GM12892 (cell line): ENCODE results near the gene KCNA5.

Experiments
- POLR2A ChIP-seq: IDR thresholded peaks from 2 replicates; pipeline ENCODE4 v1.6.1; 2011; ENCODE audit warnings: low read depth, low read length, control low read depth
- POLR2AphosphoS5 ChIP-seq: IDR thresholded peaks from 2 replicates; pipeline ENCODE4 v1.6.1; 2011; ENCODE audit warnings: low read depth, low read length, control low read depth
- TAF1 ChIP-seq: IDR thresholded peaks from 2 replicates; pipeline ENCODE4 v1.6.1; 2011; ENCODE audit warnings: low read depth, mild to moderate bottlenecking, control low read depth, low read length, borderline replicate concordance

GRCh38 chr12:5017638-5018348 is 25.9 kb upstream of the KCNA5 start:
- no peak for TF ChIP-seq POLR2AphosphoS5
- no peak for TF ChIP-seq POLR2A
- TF ChIP-seq TAF1, result no peak
